ENCODE data around the gene SIPA1L3.

GRCh38 chr19:38201731-38202130 lies 294.7 kb downstream of the SIPA1L3 start:
- TF ChIP-seq USF1 (CRISPR knock-in tag; IDR thresholded peaks at IDR 0.05) (no peak), RAD21 (CRISPR knock-in tag; conservative IDR thresholded peaks at IDR 0.05 in 1 of 2, IDR thresholded peaks at IDR 0.05 in 1 of 2) (no peak), IFI16 (CRISPR knock-in tag; IDR thresholded peaks at IDR 0.05) (no peak), TSC22D4 (tag; IDR thresholded peaks at IDR 0.05) (no peak), SOX6 (IDR thresholded peaks at IDR 0.05) (no peak), SMC3 (conservative IDR thresholded peaks at IDR 0.05; ENCODE audit: insufficient read depth, low read depth, low read length) (no peak), HSF4 (CRISPR knock-in tag; IDR thresholded peaks at IDR 0.05; ENCODE audit: borderline replicate concordance) (no peak), GATA2 (CRISPR knock-in tag; IDR thresholded peaks at IDR 0.05) (no peak), CTCF (IDR thresholded peaks at IDR 0.05 in 2 of 3, conservative IDR thresholded peaks at IDR 0.05 in 1 of 3; ENCODE audit: insufficient read depth in 2 of 3, low read depth in 1 of 3, low read length in 3 of 3) (no peak), HDAC2 (IDR thresholded peaks at IDR 0.05) (no peak), POLR2A (conservative IDR thresholded peaks at IDR 0.05) (no peak), ASH1L (IDR thresholded peaks at IDR 0.05; ENCODE audit: borderline replicate concordance, low read depth, partially characterized antibody) (no peak), SREBF2 (CRISPR knock-in tag; IDR thresholded peaks at IDR 0.05) (no peak)

Measured in K562 (cell line).